Activated T-helper 1 cell treated with anti-CD3 and anti-CD28 coated beads, Interleukin-12 subunit alpha, Interleukin-12 subunit beta, Interleukin-2, Interleukin-4 antibody, amounts not matched to agents 30 ng/mL and 10 ng/mL and 1 ng/mL, durations not matched to agents 14 hours and 24 hours and 36 hours (primary cell): ENCODE data around the gene PTP4A1. TPM values are rescaled to one million over a fixed set of nuclear protein-coding genes. Genes with fewer than 3 reads are reported as not detected.

Experiments
- DNase-seq: peaks from one replicate; pipeline ENCODE4 v3.0.0; 2021; ENCODE audit warnings: low spot score
- H3K27ac Mint-ChIP-seq: one replicate; pipeline ENCODE4 v1.8.0; 2021; ENCODE audit warnings: mild to moderate bottlenecking, mixed read lengths
- H3K27me3 Mint-ChIP-seq: one replicate; pipeline ENCODE4 v1.8.0; 2022; ENCODE audit warnings: mild to moderate bottlenecking, moderate library complexity, mixed read lengths; ENCODE audit not compliant: insufficient read depth
- H3K36me3 Mint-ChIP-seq: one replicate; pipeline ENCODE4 v1.8.0; 2021; ENCODE audit warnings: low read depth, mixed read lengths
- H3K4me1 Mint-ChIP-seq: one replicate; pipeline ENCODE4 v1.8.0; 2021; ENCODE audit warnings: low read depth, mixed read lengths
- H3K4me3 Mint-ChIP-seq: one replicate; pipeline ENCODE4 v1.8.0; 2021; ENCODE audit warnings: mild to moderate bottlenecking, moderate library complexity, mixed read lengths
- H3K9me3 Mint-ChIP-seq: one replicate; pipeline ENCODE4 v1.8.0; 2021; ENCODE audit warnings: mixed read lengths
- intact Hi-C: fragments of 100-400 bp; cut with micrococcal nuclease; formaldehyde crosslinking; loops from one replicate; pipeline ENCODE4 v1.15.1; 2024
- total RNA-seq: library from RNA; stranded (reverse); gene quantifications from 2 replicates; pipeline ENCODE4 v1.2.3, GENCODE V29; 2022

Gene PTP4A1
- total RNA-seq, 1 donor from 2014 or later, result 84.7 TPM

DNA sequence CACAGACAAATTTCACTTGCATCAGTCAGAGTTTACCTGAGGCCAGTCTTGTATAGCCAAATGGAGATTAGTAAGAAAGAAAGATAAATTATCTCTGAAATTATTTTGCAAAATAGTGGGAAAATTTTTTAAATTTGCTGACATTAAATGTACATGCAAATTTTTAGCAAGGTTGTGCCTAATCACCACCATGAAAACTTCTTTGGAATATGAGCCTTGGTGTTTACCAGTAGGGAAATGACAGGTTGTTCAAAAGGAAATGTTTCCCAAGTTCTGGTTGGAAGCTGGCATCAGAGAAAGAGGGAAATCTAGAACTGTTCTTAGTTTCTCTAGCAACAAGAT, 34.4 kb upstream of the PTP4A1 start:
- no peak overlapping the region for H3K27ac Mint-ChIP-seq
- H3K27me3 Mint-ChIP-seq, result peaks cover 15% of the 10 kb centered on the region
- H3K4me3 Mint-ChIP-seq, result no peak overlapping the region
- no peaks in the 10 kb centered on the region for H3K9me3 Mint-ChIP-seq
- intact Hi-C loops, result no loop called here
- H3K36me3 Mint-ChIP-seq, result no peaks in the 10 kb centered on the region
- no peak for DNase-seq
- H3K4me1 Mint-ChIP-seq, result no peaks in the 10 kb centered on the region

DNA sequence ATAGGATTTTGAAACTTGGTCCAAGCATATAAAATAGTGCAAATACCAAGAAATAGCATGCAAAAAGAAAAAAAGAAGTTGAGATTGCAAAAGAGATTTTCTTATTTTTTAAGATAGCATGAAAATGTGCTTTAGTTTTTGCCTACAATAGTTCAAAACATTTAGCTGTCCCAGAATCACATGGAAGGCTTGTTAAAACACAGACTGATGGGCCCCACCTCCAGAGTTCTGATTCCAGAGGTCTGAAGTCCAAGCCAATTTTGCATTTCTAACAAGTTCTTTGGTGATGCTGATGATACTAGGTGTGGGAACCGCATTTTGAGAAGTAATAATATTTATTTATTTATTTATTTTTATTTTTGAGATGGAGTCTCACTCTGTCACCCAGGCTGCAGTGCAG, 33.7 kb upstream of the PTP4A1 start:
- H3K9me3 Mint-ChIP-seq, result no peaks in the 10 kb centered on the region
- intact Hi-C loops, result no loop called here
- H3K4me3 Mint-ChIP-seq, result no peak overlapping the region
- H3K27me3 Mint-ChIP-seq, result peaks cover 22% of the 10 kb centered on the region
- H3K27ac Mint-ChIP-seq, result no peak overlapping the region
- H3K36me3 Mint-ChIP-seq, result no peaks in the 10 kb centered on the region
- no peaks in the 10 kb centered on the region for H3K4me1 Mint-ChIP-seq
- DNase-seq, result no peak

DNA sequence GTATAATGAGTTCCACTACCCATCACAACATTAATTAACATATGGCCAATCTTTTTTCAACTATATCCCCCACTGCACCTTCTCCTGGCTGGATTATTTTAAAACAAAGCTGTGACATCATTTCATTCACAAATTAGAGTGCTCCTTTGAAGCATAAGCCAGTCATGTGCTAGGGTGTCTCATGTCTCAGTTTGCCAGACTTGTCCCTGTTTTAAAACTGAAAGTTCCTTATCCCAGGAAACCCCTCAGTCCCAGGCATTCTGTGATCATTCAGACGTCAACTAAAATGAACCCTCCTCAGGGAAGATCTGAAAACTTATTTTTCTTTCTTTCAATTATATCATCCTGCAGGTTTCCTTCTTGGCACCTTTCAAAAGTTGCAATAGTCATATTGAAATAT, 29.3 kb upstream of the PTP4A1 start:
- no peak overlapping the region for H3K4me3 Mint-ChIP-seq
- intact Hi-C loops, result no loop called here
- no peaks in the 10 kb centered on the region for H3K4me1 Mint-ChIP-seq
- no peaks in the 10 kb centered on the region for H3K36me3 Mint-ChIP-seq
- DNase-seq, result no peak
- no peak overlapping the region for H3K27ac Mint-ChIP-seq
- no peaks in the 10 kb centered on the region for H3K9me3 Mint-ChIP-seq
- H3K27me3 Mint-ChIP-seq, result peaks cover 28% of the 10 kb centered on the region

DNA sequence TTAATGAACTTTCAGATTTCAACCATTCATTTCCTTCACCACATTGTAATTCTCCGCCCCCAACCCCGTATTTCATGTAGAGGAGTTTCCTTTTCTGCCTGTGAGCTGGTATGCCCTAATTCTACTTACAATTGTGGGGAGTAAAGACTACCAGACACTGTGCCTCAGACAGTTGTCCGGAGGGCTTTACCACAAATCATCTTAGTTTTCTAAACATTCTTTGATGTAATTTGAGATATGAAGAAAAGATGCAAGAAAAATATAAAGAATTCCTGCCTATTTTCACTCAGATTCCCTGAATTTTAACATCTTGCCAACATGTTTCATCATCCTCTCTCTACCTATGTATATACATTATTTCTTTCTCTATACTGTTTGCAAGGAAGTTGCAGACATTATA, 28.3 kb upstream of the PTP4A1 start:
- no peak for DNase-seq
- Mint-ChIP-seq H3K27ac (no peak overlapping the region), H3K36me3 (no peaks in the 10 kb centered on the region), H3K4me1 (no peaks in the 10 kb centered on the region), H3K4me3 (no peak overlapping the region), H3K9me3 (no peaks in the 10 kb centered on the region), H3K27me3 (peaks cover 28% of the 10 kb centered on the region)
- intact Hi-C loops, result no loop called here

DNA sequence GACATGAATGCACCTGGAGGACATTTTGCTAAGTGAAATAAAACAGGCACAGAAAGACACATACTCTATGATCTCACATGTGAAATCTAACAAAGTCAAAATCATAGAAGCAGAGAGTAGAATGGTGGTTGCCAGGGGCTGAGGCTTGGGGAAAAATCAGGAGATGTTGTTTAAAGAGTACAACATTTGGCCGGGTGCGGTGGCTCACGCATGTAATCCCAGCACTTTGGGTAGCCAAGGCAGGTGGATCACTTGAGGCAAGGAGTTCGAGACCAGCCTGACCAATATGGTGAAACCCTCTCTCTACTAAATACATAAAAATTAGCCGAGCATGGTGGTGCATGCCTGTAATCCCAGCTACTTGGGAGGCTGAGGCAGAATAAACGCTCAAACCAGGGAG, 26.0 kb upstream of the PTP4A1 start:
- no peaks in the 10 kb centered on the region for H3K9me3 Mint-ChIP-seq
- intact Hi-C loops, result no loop called here
- DNase-seq, result no peak

DNA sequence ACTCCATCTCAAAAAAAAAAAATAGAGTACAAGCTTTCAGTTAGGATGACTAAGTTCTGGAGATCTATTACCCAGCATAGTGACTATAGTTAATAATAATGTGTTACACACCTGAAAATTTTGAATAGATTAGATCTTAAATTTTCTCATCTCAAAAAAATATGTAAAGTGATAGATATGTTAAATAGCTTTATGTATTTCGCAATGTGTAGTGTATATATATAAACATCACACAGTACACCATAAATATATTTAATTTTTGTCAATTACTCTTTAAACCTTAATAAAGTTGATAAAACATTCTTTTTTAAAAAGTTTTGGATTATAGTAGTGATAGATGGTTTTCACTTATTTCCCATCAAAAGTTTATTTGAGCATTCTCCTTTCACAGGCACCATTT, 25.6 kb upstream of the PTP4A1 start:
- Mint-ChIP-seq H3K36me3 (no peaks in the 10 kb centered on the region), H3K27ac (no peak overlapping the region), H3K27me3 (peaks cover 21% of the 10 kb centered on the region), H3K4me3 (no peak overlapping the region), H3K4me1 (no peaks in the 10 kb centered on the region), H3K9me3 (no peaks in the 10 kb centered on the region)
- DNase-seq, result no peak
- intact Hi-C loops, result no loop called here

More for the DNA sequence above, 26.0 kb upstream of the PTP4A1 start:
- Mint-ChIP-seq H3K36me3 (no peaks in the 10 kb centered on the region), H3K27ac (no peak overlapping the region), H3K4me3 (no peak overlapping the region), H3K27me3 (peaks cover 25% of the 10 kb centered on the region), H3K4me1 (no peaks in the 10 kb centered on the region)

DNA sequence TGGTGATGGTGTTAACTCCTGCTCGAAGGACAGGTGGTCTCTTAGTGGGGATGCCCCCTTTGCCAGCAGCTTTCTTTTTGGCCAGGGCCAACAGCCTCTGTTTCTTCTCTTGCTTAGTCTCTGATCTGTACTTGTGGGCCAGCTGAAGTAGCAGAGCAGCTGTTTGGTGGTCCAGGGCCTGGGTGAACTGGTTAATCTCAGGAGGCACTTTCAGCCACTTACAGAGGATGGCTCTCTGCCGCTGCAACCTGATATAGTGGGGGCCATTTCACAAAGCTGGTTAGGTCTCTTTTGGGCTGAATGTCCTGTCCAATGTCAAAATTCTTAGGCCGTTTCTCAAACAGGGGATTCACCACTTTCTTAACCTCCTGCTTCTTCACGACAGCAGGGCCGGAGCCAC, 23.2 kb upstream of the PTP4A1 start:
- DNase-seq, result no peak
- H3K4me1 Mint-ChIP-seq, result no peaks in the 10 kb centered on the region
- no peaks in the 10 kb centered on the region for H3K9me3 Mint-ChIP-seq
- intact Hi-C loops, result no loop called here
- H3K4me3 Mint-ChIP-seq, result no peak overlapping the region
- no peaks in the 10 kb centered on the region for H3K36me3 Mint-ChIP-seq
- peaks cover 11% of the 10 kb centered on the region for H3K27me3 Mint-ChIP-seq
- no peak overlapping the region for H3K27ac Mint-ChIP-seq

DNA sequence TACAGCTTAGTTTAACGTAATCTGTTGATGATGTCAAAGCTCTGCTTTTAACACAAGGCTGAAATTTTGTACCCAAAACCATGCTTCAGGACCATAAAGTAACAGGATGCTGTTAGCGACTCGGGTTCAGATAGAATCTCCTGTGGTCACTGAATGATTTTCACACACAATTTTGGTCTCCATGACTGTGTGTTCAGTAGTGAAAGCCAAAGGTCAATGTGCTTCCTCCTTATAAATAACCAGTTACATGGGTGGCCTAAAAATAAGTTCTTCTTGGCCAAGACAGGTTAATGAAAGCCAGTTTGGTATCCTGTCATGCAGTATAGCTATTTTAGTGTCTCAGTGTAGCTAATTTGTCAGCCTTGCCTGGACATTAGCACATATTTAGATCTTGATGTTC, 19.1 kb upstream of the PTP4A1 start:
- Mint-ChIP-seq H3K4me3 (no peak overlapping the region), H3K27me3 (peaks cover 6% of the 10 kb centered on the region), H3K4me1 (no peaks in the 10 kb centered on the region), H3K36me3 (no peaks in the 10 kb centered on the region), H3K9me3 (no peaks in the 10 kb centered on the region), H3K27ac (no peak overlapping the region)
- intact Hi-C loops, result no loop called here
- no peak for DNase-seq

DNA sequence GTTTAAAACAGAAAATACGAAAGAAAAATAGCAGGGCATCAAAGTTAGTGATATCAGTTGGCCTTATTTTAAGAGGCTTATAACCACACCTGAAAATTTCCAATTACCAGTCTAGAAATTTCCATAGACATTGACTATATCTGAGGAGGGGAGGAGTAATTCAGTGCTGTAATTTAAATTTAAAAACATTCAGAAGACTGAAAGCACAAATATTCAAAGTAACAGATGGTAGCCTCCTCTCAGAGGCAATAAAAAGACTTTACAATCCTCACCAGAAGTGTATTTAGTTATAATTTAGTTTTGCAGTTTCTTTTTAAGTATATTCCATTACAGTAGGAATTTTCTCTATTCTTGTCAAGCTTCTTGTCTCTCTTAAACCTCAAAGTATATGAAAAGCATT, 18.4 kb upstream of the PTP4A1 start:
- Mint-ChIP-seq H3K27ac (no peak overlapping the region), H3K4me1 (no peaks in the 10 kb centered on the region), H3K27me3 (peaks cover 7% of the 10 kb centered on the region), H3K4me3 (no peak overlapping the region), H3K9me3 (no peaks in the 10 kb centered on the region), H3K36me3 (no peaks in the 10 kb centered on the region)
- intact Hi-C loops, result no loop called here
- no peak for DNase-seq

DNA sequence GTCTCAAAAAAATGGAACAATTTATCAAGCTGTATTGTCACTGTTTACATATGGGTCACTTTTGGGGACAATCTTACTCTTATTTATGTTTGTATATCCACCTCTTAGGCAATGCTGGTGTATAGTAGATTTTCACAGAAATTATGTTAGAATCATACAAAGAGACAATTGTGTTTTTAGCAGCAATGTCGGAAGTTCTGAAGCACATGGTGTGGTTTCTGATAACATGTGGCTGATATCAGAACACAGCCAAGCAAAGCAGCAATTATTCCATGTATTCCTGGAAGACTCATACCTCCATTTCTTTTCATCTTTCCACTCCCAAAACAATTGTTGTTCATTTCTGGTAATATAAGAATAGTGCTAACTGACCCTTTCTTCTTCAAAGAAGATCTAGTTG, 17.5 kb upstream of the PTP4A1 start:
- DNase-seq, result no peak
- Mint-ChIP-seq H3K4me1 (no peaks in the 10 kb centered on the region), H3K27ac (no peak overlapping the region), H3K27me3 (peaks cover 7% of the 10 kb centered on the region), H3K9me3 (no peaks in the 10 kb centered on the region), H3K4me3 (no peak overlapping the region), H3K36me3 (no peaks in the 10 kb centered on the region)
- intact Hi-C loops, result no loop called here

DNA sequence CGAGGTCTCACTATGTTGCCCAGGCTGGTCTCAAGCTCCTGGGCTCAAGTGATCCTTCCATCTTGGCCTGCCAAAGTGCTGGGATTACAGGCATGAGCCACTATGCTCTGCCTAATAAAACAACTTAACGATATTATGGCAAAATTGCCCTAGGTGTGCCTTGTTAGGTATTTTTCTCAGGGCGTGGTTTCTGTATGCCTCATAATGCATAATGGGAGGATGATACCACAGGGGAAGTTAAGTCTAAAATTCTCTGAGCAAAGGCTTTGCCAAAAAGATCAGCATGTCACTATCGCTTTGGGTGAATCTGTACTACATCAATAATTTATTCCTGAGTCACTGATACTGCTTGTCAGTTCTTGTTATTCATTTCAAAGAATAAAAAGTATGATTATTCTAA, 15.9 kb upstream of the PTP4A1 start:
- Mint-ChIP-seq H3K27ac (no peak overlapping the region), H3K27me3 (peaks cover 11% of the 10 kb centered on the region), H3K4me1 (no peaks in the 10 kb centered on the region), H3K9me3 (no peaks in the 10 kb centered on the region), H3K36me3 (no peaks in the 10 kb centered on the region), H3K4me3 (no peak overlapping the region)
- DNase-seq, result no peak
- intact Hi-C loops, result no loop called here

DNA sequence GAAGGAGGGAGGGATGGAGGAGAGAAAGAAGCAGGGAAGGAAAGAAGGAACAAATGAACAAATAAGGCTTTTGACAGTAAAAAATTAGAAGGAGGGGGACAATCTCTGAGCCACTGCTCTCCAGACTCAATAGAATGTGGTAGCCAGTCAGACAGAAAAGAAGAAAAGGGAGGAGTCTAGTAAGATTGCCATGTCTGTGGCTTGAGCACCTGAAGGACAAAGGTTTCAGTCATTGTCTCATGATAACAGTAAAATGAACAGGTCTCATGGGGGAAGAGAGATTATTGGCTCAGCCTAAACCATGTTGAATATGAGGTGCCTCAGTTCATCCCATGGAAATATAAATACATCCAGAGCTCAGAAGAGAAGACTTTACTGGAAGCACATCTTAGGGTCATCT, 14.0 kb upstream of the PTP4A1 start:
- Mint-ChIP-seq H3K4me3 (no peak overlapping the region), H3K36me3 (no peaks in the 10 kb centered on the region), H3K27me3 (peaks cover 10% of the 10 kb centered on the region), H3K27ac (no peak overlapping the region), H3K9me3 (no peaks in the 10 kb centered on the region), H3K4me1 (peaks cover 5% of the 10 kb centered on the region)
- no peak for DNase-seq
- intact Hi-C loops, result no loop called here

DNA sequence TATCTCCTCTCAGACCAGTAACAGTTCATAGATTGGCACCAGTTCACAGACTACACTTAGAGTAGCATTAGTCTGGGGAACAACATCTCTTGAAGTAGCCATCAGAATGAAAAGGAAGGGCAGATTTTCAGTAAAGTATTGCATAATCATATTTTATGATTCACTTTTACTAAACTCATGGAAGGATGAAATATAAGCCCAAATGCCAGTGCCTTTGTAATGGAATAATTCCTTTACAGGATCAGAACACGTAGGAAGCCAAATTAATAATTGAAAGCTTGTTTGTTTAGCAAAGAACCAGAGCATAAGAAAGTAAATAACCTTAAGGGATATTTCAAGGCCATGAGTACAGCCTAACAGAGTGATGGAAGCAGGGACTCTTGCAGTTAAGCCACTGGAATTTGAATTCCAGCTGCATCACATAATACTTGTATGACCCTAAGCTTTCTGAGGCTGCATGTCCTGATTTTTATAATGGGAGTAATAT, 11.4 kb upstream of the PTP4A1 start:
- intact Hi-C loops, result no loop called here
- H3K4me1 Mint-ChIP-seq, result peaks cover 7% of the 10 kb centered on the region
- no peaks in the 10 kb centered on the region for H3K36me3 Mint-ChIP-seq
- H3K27me3 Mint-ChIP-seq, result peaks cover 6% of the 10 kb centered on the region
- DNase-seq, result no peak
- no peaks in the 10 kb centered on the region for H3K9me3 Mint-ChIP-seq
- no peak overlapping the region for H3K4me3 Mint-ChIP-seq
- H3K27ac Mint-ChIP-seq, result no peak overlapping the region

DNA sequence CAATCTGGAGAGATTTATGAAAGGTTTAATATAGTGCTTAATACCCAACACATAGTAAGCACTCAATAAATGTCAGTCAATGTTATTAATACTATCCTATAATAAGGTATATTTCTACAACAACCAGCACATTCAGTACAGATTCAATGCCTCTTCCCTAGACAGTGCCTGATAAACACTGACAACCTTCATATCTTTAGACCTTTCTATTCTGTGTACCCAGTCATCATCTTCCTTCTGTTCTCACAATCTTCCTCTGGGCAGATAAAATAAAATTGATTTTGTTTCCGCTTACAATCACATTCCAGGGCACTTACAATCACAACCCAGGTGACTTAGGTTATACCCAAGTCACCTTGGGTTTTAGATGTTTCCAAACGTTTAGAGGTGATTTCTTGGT, 11.0 kb upstream of the PTP4A1 start:
- intact Hi-C loops, result no loop called here
- peaks cover 6% of the 10 kb centered on the region for H3K27me3 Mint-ChIP-seq
- no peaks in the 10 kb centered on the region for H3K9me3 Mint-ChIP-seq
- no peaks in the 10 kb centered on the region for H3K36me3 Mint-ChIP-seq
- H3K4me3 Mint-ChIP-seq, result no peak overlapping the region
- no peak overlapping the region for H3K27ac Mint-ChIP-seq
- no peak for DNase-seq
- peaks cover 7% of the 10 kb centered on the region for H3K4me1 Mint-ChIP-seq
